ENCODE results near the gene C3orf33.

GRCh38 chr3:155757577-155757976 lies 48.5 kb downstream of the C3orf33 start:
- TF ChIP-seq, protein P1, sequence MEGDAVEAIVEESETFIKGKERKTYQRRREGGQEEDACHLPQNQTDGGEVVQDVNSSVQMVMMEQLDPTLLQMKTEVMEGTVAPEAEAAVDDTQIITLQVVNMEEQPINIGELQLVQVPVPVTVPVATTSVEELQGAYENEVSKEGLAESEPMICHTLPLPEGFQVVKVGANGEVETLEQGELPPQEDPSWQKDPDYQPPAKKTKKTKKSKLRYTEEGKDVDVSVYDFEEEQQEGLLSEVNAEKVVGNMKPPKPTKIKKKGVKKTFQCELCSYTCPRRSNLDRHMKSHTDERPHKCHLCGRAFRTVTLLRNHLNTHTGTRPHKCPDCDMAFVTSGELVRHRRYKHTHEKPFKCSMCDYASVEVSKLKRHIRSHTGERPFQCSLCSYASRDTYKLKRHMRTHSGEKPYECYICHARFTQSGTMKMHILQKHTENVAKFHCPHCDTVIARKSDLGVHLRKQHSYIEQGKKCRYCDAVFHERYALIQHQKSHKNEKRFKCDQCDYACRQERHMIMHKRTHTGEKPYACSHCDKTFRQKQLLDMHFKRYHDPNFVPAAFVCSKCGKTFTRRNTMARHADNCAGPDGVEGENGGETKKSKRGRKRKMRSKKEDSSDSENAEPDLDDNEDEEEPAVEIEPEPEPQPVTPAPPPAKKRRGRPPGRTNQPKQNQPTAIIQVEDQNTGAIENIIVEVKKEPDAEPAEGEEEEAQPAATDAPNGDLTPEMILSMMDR (IDR thresholded peaks at IDR 0.05), result no peak
- TF ChIP-seq POLR2A (IDR thresholded peaks at IDR 0.05), result no peak
- TF ChIP-seq EP300 (IDR thresholded peaks at IDR 0.05), result no peak

Data from sigmoid colon (tissue), 4 donors.